GM12878 (cell line): Measurements from ENCODE around the gene FRMD8. TPM values are rescaled to one million over a fixed set of nuclear protein-coding genes. Genes with fewer than 3 reads are reported as not detected.

Experiments
- ATAC-seq: fragments of 200-7000 bp; cut with Tn5 transposase; 3 replicates; pipeline ENCODE4 v1.9.1; 2020; ENCODE audit warnings: mild to moderate bottlenecking, moderate library complexity
- BruUV-seq: library from RNA; stranded (reverse); fragments of 400-500 nt; replicated peaks from 2 replicates; lab custom pipeline; 2021; lab: Mats Ljungman, UMichigan
- CTCF ChIA-PET: fragments of 300-600 bp; sonication (Branson Sonifier 250); formaldehyde crosslinking; extraction: SDS; loops from one replicate; lab custom pipeline; 2021; ENCODE audit warnings: inconsistent platforms; lab: Yijun Ruan, JAX
- POLR2A ChIA-PET: fragments of 350-600 bp; formaldehyde crosslinking; extraction: SDS; loops from one replicate; lab custom pipeline; 2021; ENCODE audit warnings: inconsistent platforms; lab: Charles Lee
- RAD21 ChIA-PET: fragments of 300-600 bp; sonication (Branson Sonifier 250); formaldehyde crosslinking; loops from one replicate; lab custom pipeline; 2023; ENCODE audit warnings: antibody characterized with exemption; ENCODE audit not compliant: unreplicated experiment; lab: Charles Lee
- SMC1A ChIA-PET: fragments of 300-600 bp; sonication (Branson Sonifier 250); formaldehyde crosslinking; loops from one replicate; lab custom pipeline; 2023; ENCODE audit not compliant: unreplicated experiment, uncharacterized antibody; lab: Charles Lee
- DNase-seq: peaks from one replicate; pipeline ENCODE4 v3.0.0-alpha.2; 2011; ENCODE audit warnings: low read depth, low spot score
- FAIRE-seq: peaks from 3 replicates; lab custom pipeline; 2011; peaks lifted over from hg19 to GRCh38; lab: Jason Lieb, UNC
- H2AFZ ChIP-seq: 2 replicates; pipeline ENCODE4 v1.6.0; 2011; ENCODE audit warnings: low read depth, low read length, control low read depth; ENCODE audit not compliant: control insufficient read depth
- H3K27ac ChIP-seq: 2 replicates; pipeline ENCODE4 v1.5.1; 2011; ENCODE audit warnings: control low read depth; ENCODE audit not compliant: control insufficient read depth, insufficient read depth
- H3K27me3 ChIP-seq, 2 experiments: replicated peaks in 1 of 2; 2 replicates each; pipeline versions ENCODE4 v1.6.0 to v1.6.1; 2011; ENCODE audit warnings: low read length in 1 of 2; ENCODE audit not compliant: control insufficient read depth in 2 of 2, insufficient read depth in 2 of 2
- H3K36me3 ChIP-seq, 2 experiments: 2 replicates each; pipeline ENCODE4 v1.5.1; 2011; ENCODE audit warnings: low read length in 1 of 2; ENCODE audit not compliant: control insufficient read depth in 2 of 2, insufficient read depth in 2 of 2
- H3K4me1 ChIP-seq: 2 replicates; pipeline ENCODE4 v1.6.1; 2011; ENCODE audit warnings: mild to moderate bottlenecking, low read length, moderate library complexity, mixed read lengths; ENCODE audit not compliant: control insufficient read depth, insufficient read depth
- H3K4me2 ChIP-seq: 2 replicates; pipeline ENCODE4 v1.6.0; 2011; ENCODE audit warnings: control low read depth; ENCODE audit not compliant: control insufficient read depth, insufficient read depth
- H3K4me3 ChIP-seq: fragments of 200-600 bp; sonication (generic); 2 replicates; pipeline ENCODE4 v1.5.1; 2016
- H3K79me2 ChIP-seq: 2 replicates; pipeline ENCODE4 v1.6.0; 2011; ENCODE audit warnings: low read length; ENCODE audit not compliant: control insufficient read depth, insufficient read depth
- H3K9ac ChIP-seq: 2 replicates; pipeline ENCODE4 v1.8.0; 2011; ENCODE audit warnings: low read length, control low read depth, mixed read lengths; ENCODE audit not compliant: control insufficient read depth, insufficient read depth
- H3K9me3 ChIP-seq: replicated peaks from 3 replicates; pipeline ENCODE4 v1.5.1; 2011; ENCODE audit warnings: mild to moderate bottlenecking, low read length; ENCODE audit not compliant: control insufficient read depth, insufficient read depth
- H4K20me1 ChIP-seq: 2 replicates; pipeline ENCODE4 v1.6.0; 2011; ENCODE audit not compliant: control insufficient read depth, insufficient read depth
- CTCF ChIP-seq, 3 experiments: IDR thresholded peaks in 2 of 3; conservative IDR thresholded peaks in 1 of 3; 2 replicates each; pipeline ENCODE4 v1.5.1; 2011; ENCODE audit warnings: low read depth in 3 of 3, low read length in 3 of 3, mild to moderate bottlenecking in 3 of 3, control low read depth in 2 of 3, moderate library complexity in 2 of 3, inconsistent platforms in 1 of 3, mixed read lengths in 1 of 3; ENCODE audit not compliant: control insufficient read depth in 2 of 3, insufficient read depth in 1 of 3; ENCODE audit errors: extremely low read depth in 1 of 3
- IKZF1 ChIP-seq: fragments of 450-650 bp; conservative IDR thresholded peaks from 2 replicates; pipeline ENCODE4 v1.6.1; 2017; ENCODE audit warnings: antibody characterized with exemption, mild to moderate bottlenecking
- NR2F1 ChIP-seq: fragments of 450-650 bp; conservative IDR thresholded peaks from 2 replicates; pipeline ENCODE4 v1.6.1; 2017; ENCODE audit warnings: mild to moderate bottlenecking
- TAF1 ChIP-seq: IDR thresholded peaks from 2 replicates; pipeline ENCODE4 v1.6.1; 2011; ENCODE audit warnings: mild to moderate bottlenecking, low read depth, low read length, borderline replicate concordance
- TCF3 ChIP-seq: IDR thresholded peaks from 2 replicates; pipeline ENCODE4 v1.6.1; 2012; ENCODE audit warnings: low read depth, mild to moderate bottlenecking, low read length, borderline replicate concordance; ENCODE audit not compliant: insufficient read depth
- USF2 ChIP-seq: IDR thresholded peaks from 2 replicates; pipeline ENCODE4 v1.6.1; 2011; ENCODE audit warnings: low read depth, low read length, improper control_type of control experiment, borderline replicate concordance
- ZNF592 ChIP-seq: fragments of 450-650 bp; IDR thresholded peaks from 2 replicates; pipeline ENCODE4 v1.6.1; 2017; ENCODE audit warnings: mild to moderate bottlenecking, moderate library complexity
- WGBS: methylation state at CpG from one replicate; pipeline ENCODE4 v1.1.6; 2016; ENCODE audit warnings: low lambda C conversion rate; ENCODE audit not compliant: insufficient replicate concordance, insufficient coverage; ENCODE audit errors: missing lambda C conversion rate; 5-methylcytosine and 5-hydroxymethylcytosine counted together
- in situ Hi-C: fragments of 300-500 bp; cut with MboI; formaldehyde crosslinking; loops from 9 replicates; pipeline ENCODE4 v1.14.3; 2018; ENCODE audit warnings: mixed read lengths
- intact Hi-C: fragments of 100-400 bp; cut with micrococcal nuclease; formaldehyde crosslinking; loops from one replicate; pipeline ENCODE4 v1.14.2; 2022; ENCODE audit not compliant: unreplicated experiment
- polyA plus RNA-seq, 11 experiments: library from polyadenylated mRNA; depleted of rRNA in 4 of 11; unstranded in 6 of 11; stranded (reverse) in 5 of 11; fragments of >200 nt; fragmentation: Nextera tagmentation in 4 of 11; fragmentation: Illumina TruSeq in 1 of 11; extraction: Ambion mirVana in 4 of 11; extraction: Trizol in 1 of 11; gene quantifications; 1 replicate in 1 of 11; 2 replicates in 10 of 11; pipeline versions ENCODE4 v1.2.1 to v1.2.3, GENCODE V29; 2011 to 2016; ENCODE audit warnings: inconsistent platforms in 2 of 11, missing spikeins in 2 of 11, low read depth in 1 of 11
- total RNA-seq, 4 experiments: library from RNA; depleted of rRNA in 3 of 4; stranded (reverse); fragments of >200 nt in 3 of 4; fragmentation: Illumina TruSeq in 1 of 4; extraction: Trizol in 1 of 4; gene quantifications; 2 replicates each; pipeline versions ENCODE4 v1.2.1 to v1.2.3, GENCODE V29; 2013 to 2021

FRMD8 gene
- total and polyA plus RNA-seq, 10 of the 15 experiments (the other 5 are each of a cell fraction or from before 2014, with no cell fraction given), result 8.3 to 69.4 (median 28.0) TPM

GRCh38 chr11:65380460-65381119 is 5.8 kb upstream of the FRMD8 start:
- peak overlapping the region; percentile 99; the same call in 1 of the 2 replicates for H3K27ac ChIP-seq
- POLR2A ChIA-PET, result interaction anchor here (0.7 to 1.8 kb wide), 3 partner anchors 34 to 144 kb away, joined by 3 to 5 read pairs (median 4); partner anchors contain the start of gene SCYL1
- peak overlapping the region; percentile 51; the same call in 1 of the 2 replicates for H3K9ac ChIP-seq
- intact Hi-C loops (loop anchor here (5.0 kb wide), 1 partner anchor 117 kb away; the partner anchor contains the start of gene MALAT1), in situ Hi-C loops (no loop called here)
- ATAC-seq (no peak), FAIRE-seq (no peak), DNase-seq (no peak)
- peaks cover 13% of the 10 kb centered on the region for H3K79me2 ChIP-seq
- no peaks in the 10 kb centered on the region for H3K9me3 ChIP-seq
- H3K27me3 ChIP-seq, result no peaks in the 10 kb centered on the region
- H3K4me3 ChIP-seq, result peak overlapping the region; percentile 90; the same call in 1 of the 2 replicates
- 96% methylated on average over 16 of the region's 16 CpGs for WGBS
- H2AFZ ChIP-seq, result no peak overlapping the region
- CTCF ChIA-PET, result interaction anchor here (0.7 to 3.5 kb wide), 6 partner anchors 14 to 234 kb away, joined by 3 to 28 read pairs (median 4); no protein-coding TSS in a partner anchor
- H3K4me1 ChIP-seq, result peaks cover 53% of the 10 kb centered on the region
- BruUV-seq, result no TSS peak
- peaks cover 0 to 3% of the 10 kb centered on the region in 2 experiments; a peak in 2 of 4 replicates for H3K36me3 ChIP-seq
- SMC1A ChIA-PET, result interaction anchor here (0.5 to 3.6 kb wide), 8 partner anchors 23 to 151 kb away, joined by 3 to 20 read pairs (median 4); no protein-coding TSS in a partner anchor
- peak overlapping the region; percentile 99 for H3K4me2 ChIP-seq
- RAD21 ChIA-PET, result interaction anchor here (0.9 to 3.4 kb wide), 7 partner anchors 8 to 88 kb away, joined by 3 to 23 read pairs (median 5); partner anchors contain the start of gene CDC42EP2
- TF ChIP-seq IKZF1 (0 out of 2 replicates have a peak, but pooled peaks have one; percentile 10), CTCF (IDR thresholded peaks at IDR 0.05 in 2 of 3, conservative IDR thresholded peaks at IDR 0.05 in 1 of 3; ENCODE audit: control insufficient read depth in 2 of 3, extremely low read depth in 1 of 3, insufficient read depth in 1 of 3, low read depth in 3 of 3, low read length in 3 of 3) (0 out of 6 replicates have a peak, but pooled peaks of 1 of the 3 experiments have one; percentile 3), TCF3 (no peak), USF2 (no peak), ZNF592 (no peak), TAF1 (no peak), NR2F1 (peak; percentile 34; the same call in 1 of the 2 replicates)
- H4K20me1 ChIP-seq, result no peaks in the 10 kb centered on the region
